GM12878 (cell line): ENCODE measurements around the gene SF3B6. TPM values are rescaled to one million over a fixed set of nuclear protein-coding genes. Genes with fewer than 3 reads are reported as not detected.

Experiments used
- ATAC-seq: fragments of 200-7000 bp; cut with Tn5 transposase; 3 replicates; pipeline ENCODE4 v1.9.1; 2020; ENCODE audit warnings: mild to moderate bottlenecking, moderate library complexity
- BruUV-seq: library from RNA; stranded (reverse); fragments of 400-500 nt; replicated peaks from 2 replicates; lab custom pipeline; 2021; lab: Mats Ljungman, UMichigan
- CTCF ChIA-PET: fragments of 300-600 bp; sonication (Branson Sonifier 250); formaldehyde crosslinking; extraction: SDS; loops from one replicate; lab custom pipeline; 2021; ENCODE audit warnings: inconsistent platforms; lab: Yijun Ruan, JAX
- POLR2A ChIA-PET: fragments of 350-600 bp; formaldehyde crosslinking; extraction: SDS; loops from one replicate; lab custom pipeline; 2021; ENCODE audit warnings: inconsistent platforms; lab: Charles Lee
- RAD21 ChIA-PET: fragments of 300-600 bp; sonication (Branson Sonifier 250); formaldehyde crosslinking; loops from one replicate; lab custom pipeline; 2023; ENCODE audit warnings: antibody characterized with exemption; ENCODE audit not compliant: unreplicated experiment; lab: Charles Lee
- SMC1A ChIA-PET: fragments of 300-600 bp; sonication (Branson Sonifier 250); formaldehyde crosslinking; loops from one replicate; lab custom pipeline; 2023; ENCODE audit not compliant: unreplicated experiment, uncharacterized antibody; lab: Charles Lee
- DNase-seq: peaks from one replicate; pipeline ENCODE4 v3.0.0-alpha.2; 2011; ENCODE audit warnings: low read depth, low spot score
- FAIRE-seq: peaks from 3 replicates; lab custom pipeline; 2011; peaks lifted over from hg19 to GRCh38; lab: Jason Lieb, UNC
- H2AFZ ChIP-seq: 2 replicates; pipeline ENCODE4 v1.6.0; 2011; ENCODE audit warnings: low read depth, low read length, control low read depth; ENCODE audit not compliant: control insufficient read depth
- H3K27ac ChIP-seq: 2 replicates; pipeline ENCODE4 v1.5.1; 2011; ENCODE audit warnings: control low read depth; ENCODE audit not compliant: control insufficient read depth, insufficient read depth
- H3K27me3 ChIP-seq, 2 experiments: replicated peaks in 1 of 2; 2 replicates each; pipeline versions ENCODE4 v1.6.0 to v1.6.1; 2011; ENCODE audit warnings: low read length in 1 of 2; ENCODE audit not compliant: control insufficient read depth in 2 of 2, insufficient read depth in 2 of 2
- H3K36me3 ChIP-seq, 2 experiments: 2 replicates each; pipeline ENCODE4 v1.5.1; 2011; ENCODE audit warnings: low read length in 1 of 2; ENCODE audit not compliant: control insufficient read depth in 2 of 2, insufficient read depth in 2 of 2
- H3K4me1 ChIP-seq: 2 replicates; pipeline ENCODE4 v1.6.1; 2011; ENCODE audit warnings: mild to moderate bottlenecking, low read length, moderate library complexity, mixed read lengths; ENCODE audit not compliant: control insufficient read depth, insufficient read depth
- H3K4me2 ChIP-seq: 2 replicates; pipeline ENCODE4 v1.6.0; 2011; ENCODE audit warnings: control low read depth; ENCODE audit not compliant: control insufficient read depth, insufficient read depth
- H3K4me3 ChIP-seq: fragments of 200-600 bp; sonication (generic); 2 replicates; pipeline ENCODE4 v1.5.1; 2016
- H3K79me2 ChIP-seq: 2 replicates; pipeline ENCODE4 v1.6.0; 2011; ENCODE audit warnings: low read length; ENCODE audit not compliant: control insufficient read depth, insufficient read depth
- H3K9ac ChIP-seq: 2 replicates; pipeline ENCODE4 v1.8.0; 2011; ENCODE audit warnings: low read length, control low read depth, mixed read lengths; ENCODE audit not compliant: control insufficient read depth, insufficient read depth
- H3K9me3 ChIP-seq: replicated peaks from 3 replicates; pipeline ENCODE4 v1.5.1; 2011; ENCODE audit warnings: mild to moderate bottlenecking, low read length; ENCODE audit not compliant: control insufficient read depth, insufficient read depth
- H4K20me1 ChIP-seq: 2 replicates; pipeline ENCODE4 v1.6.0; 2011; ENCODE audit not compliant: control insufficient read depth, insufficient read depth
- ETV6 ChIP-seq, 2 experiments: fragments of 450-650 bp in 1 of 2; IDR thresholded peaks in 1 of 2; conservative IDR thresholded peaks in 1 of 2; 2 replicates each; pipeline ENCODE4 v1.6.1; 2014; ENCODE audit warnings: antibody characterized with exemption in 1 of 2, borderline replicate concordance in 1 of 2, low read depth in 1 of 2, mild to moderate bottlenecking in 1 of 2, moderate library complexity in 1 of 2
- EZH2 ChIP-seq: IDR thresholded peaks from 2 replicates; pipeline ENCODE4 v1.6.1; 2012; ENCODE audit warnings: low read depth, mild to moderate bottlenecking, control low read depth, inconsistent platforms, low read length, borderline replicate concordance; ENCODE audit not compliant: control insufficient read depth
- KLF5 ChIP-seq: fragments of 450-650 bp; IDR thresholded peaks from 2 replicates; pipeline ENCODE4 v1.6.1; 2014; ENCODE audit warnings: mild to moderate bottlenecking; ENCODE audit not compliant: partially characterized antibody
- RELA ChIP-seq: fragments of 450-650 bp; IDR thresholded peaks from 2 replicates; pipeline ENCODE4 v1.8.0; 2014; ENCODE audit warnings: borderline replicate concordance; ENCODE audit not compliant: partially characterized antibody
- SMAD1 ChIP-seq: fragments of 450-650 bp; IDR thresholded peaks from 2 replicates; pipeline ENCODE4 v1.6.1; 2018; ENCODE audit warnings: mild to moderate bottlenecking, low read depth; ENCODE audit not compliant: partially characterized antibody
- SPI1 ChIP-seq: IDR thresholded peaks from 2 replicates; pipeline ENCODE4 v1.6.1; 2011; ENCODE audit warnings: low read depth, mild to moderate bottlenecking, low read length, moderate library complexity, borderline replicate concordance; ENCODE audit not compliant: insufficient read depth
- WGBS: methylation state at CpG from one replicate; pipeline ENCODE4 v1.1.6; 2016; ENCODE audit warnings: low lambda C conversion rate; ENCODE audit not compliant: insufficient replicate concordance, insufficient coverage; ENCODE audit errors: missing lambda C conversion rate; 5-methylcytosine and 5-hydroxymethylcytosine counted together
- in situ Hi-C: fragments of 300-500 bp; cut with MboI; formaldehyde crosslinking; loops from 9 replicates; pipeline ENCODE4 v1.14.3; 2018; ENCODE audit warnings: mixed read lengths
- intact Hi-C: fragments of 100-400 bp; cut with micrococcal nuclease; formaldehyde crosslinking; loops from one replicate; pipeline ENCODE4 v1.14.2; 2022; ENCODE audit not compliant: unreplicated experiment
- polyA plus RNA-seq, 11 experiments: library from polyadenylated mRNA; depleted of rRNA in 4 of 11; unstranded in 6 of 11; stranded (reverse) in 5 of 11; fragments of >200 nt; fragmentation: Nextera tagmentation in 4 of 11; fragmentation: Illumina TruSeq in 1 of 11; extraction: Ambion mirVana in 4 of 11; extraction: Trizol in 1 of 11; gene quantifications; 1 replicate in 1 of 11; 2 replicates in 10 of 11; pipeline versions ENCODE4 v1.2.1 to v1.2.3, GENCODE V29; 2011 to 2016; ENCODE audit warnings: inconsistent platforms in 2 of 11, missing spikeins in 2 of 11, low read depth in 1 of 11
- total RNA-seq, 4 experiments: library from RNA; depleted of rRNA in 3 of 4; stranded (reverse); fragments of >200 nt in 3 of 4; fragmentation: Illumina TruSeq in 1 of 4; extraction: Trizol in 1 of 4; gene quantifications; 2 replicates each; pipeline versions ENCODE4 v1.2.1 to v1.2.3, GENCODE V29; 2013 to 2021
- TF ChIP-seq, protein P1 (sequence below): IDR thresholded peaks from 2 replicates; pipeline ENCODE4 v1.6.1; 2012; ENCODE audit warnings: low read depth, low read length, improper control_type of control experiment
- TF ChIP-seq, protein P2 (sequence below): fragments of 450-650 bp; IDR thresholded peaks from 2 replicates; pipeline ENCODE4 v1.6.1; 2018; ENCODE audit warnings: borderline replicate concordance, mild to moderate bottlenecking; ENCODE audit not compliant: partially characterized antibody

SF3B6 gene
- total and polyA plus RNA-seq, 10 of the 15 experiments (the other 5 are each of a cell fraction or from before 2014, with no cell fraction given) = 118 to 584 (median 270) TPM

DNA sequence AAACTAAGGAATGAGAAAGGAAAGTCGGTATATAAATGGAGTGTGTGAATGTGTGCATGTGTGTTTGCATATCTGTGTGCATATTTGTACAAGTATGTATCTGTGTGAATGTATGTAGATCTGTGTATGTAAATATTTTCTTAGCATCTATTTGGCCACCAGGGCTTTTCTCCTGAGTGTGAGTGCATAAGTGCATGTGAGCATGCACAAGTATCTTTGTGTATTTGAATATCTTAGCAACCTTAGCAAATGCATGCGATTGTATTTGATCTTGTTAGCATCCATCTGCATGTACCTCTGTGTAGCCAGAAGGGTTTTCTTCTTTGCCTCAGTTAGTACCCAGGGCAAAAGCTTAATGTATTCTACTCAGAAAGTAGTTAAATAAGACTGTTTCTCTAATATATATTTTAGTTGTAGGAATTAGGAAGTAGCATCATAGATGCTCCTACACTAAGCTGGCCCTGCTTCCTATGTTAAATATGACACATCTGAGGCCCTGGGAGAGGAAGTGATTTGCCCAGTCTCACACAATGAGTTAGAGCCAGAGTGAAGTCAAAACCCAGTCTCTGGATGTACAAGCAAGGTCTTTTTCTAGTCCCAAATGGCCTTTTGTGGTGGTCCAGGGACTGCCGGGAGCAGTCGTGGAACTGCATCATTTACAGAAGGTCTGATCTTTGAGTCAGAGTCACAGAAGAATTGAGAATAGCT, 17.4 kb downstream of the SF3B6 start:
- ChIA-PET RAD21 (interaction anchor here (1.2 to 1.5 kb wide), 2 partner anchors 12 to 235 kb away, joined by 4 to 6 read pairs; partner anchors contain the start of gene WDCP), CTCF (interaction anchor here (1.9 to 4.4 kb wide), 3 partner anchors 10 to 233 kb away, joined by 7 to 52 read pairs (median 26); partner anchors contain the start of genes ATAD2B and FKBP1B), POLR2A (no interaction called here), SMC1A (interaction anchor here (0.7 to 3.3 kb wide), 2 partner anchors 132 to 340 kb away, joined by 3 to 15 read pairs; partner anchors contain the start of gene ATAD2B)
- intact Hi-C loops (no loop called here), in situ Hi-C loops (no loop called here)
- FAIRE-seq (no peak), ATAC-seq (peak; percentile 43), DNase-seq (no peak)
- Histone ChIP-seq H3K27me3 (no peaks in the 10 kb centered on the region), H3K4me2 (no peak overlapping the region), H3K9me3 (no peaks in the 10 kb centered on the region), H3K36me3 (no peaks in the 10 kb centered on the region), H3K79me2 (no peaks in the 10 kb centered on the region), H3K4me3 (no peak overlapping the region), H3K9ac (no peak overlapping the region), H4K20me1 (no peaks in the 10 kb centered on the region), H3K27ac (no peak overlapping the region), H2AFZ (no peak overlapping the region), H3K4me1 (peaks cover 4% of the 10 kb centered on the region; the same call in 1 of the 2 replicates)
- WGBS = 15% methylated on average over 4 of the region's 4 CpGs
- no TSS peak for BruUV-seq
- TF ChIP-seq, protein P1, sequence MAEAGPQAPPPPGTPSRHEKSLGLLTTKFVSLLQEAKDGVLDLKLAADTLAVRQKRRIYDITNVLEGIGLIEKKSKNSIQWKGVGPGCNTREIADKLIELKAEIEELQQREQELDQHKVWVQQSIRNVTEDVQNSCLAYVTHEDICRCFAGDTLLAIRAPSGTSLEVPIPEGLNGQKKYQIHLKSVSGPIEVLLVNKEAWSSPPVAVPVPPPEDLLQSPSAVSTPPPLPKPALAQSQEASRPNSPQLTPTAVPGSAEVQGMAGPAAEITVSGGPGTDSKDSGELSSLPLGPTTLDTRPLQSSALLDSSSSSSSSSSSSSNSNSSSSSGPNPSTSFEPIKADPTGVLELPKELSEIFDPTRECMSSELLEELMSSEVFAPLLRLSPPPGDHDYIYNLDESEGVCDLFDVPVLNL = no peak
- TF ChIP-seq, protein P2, sequence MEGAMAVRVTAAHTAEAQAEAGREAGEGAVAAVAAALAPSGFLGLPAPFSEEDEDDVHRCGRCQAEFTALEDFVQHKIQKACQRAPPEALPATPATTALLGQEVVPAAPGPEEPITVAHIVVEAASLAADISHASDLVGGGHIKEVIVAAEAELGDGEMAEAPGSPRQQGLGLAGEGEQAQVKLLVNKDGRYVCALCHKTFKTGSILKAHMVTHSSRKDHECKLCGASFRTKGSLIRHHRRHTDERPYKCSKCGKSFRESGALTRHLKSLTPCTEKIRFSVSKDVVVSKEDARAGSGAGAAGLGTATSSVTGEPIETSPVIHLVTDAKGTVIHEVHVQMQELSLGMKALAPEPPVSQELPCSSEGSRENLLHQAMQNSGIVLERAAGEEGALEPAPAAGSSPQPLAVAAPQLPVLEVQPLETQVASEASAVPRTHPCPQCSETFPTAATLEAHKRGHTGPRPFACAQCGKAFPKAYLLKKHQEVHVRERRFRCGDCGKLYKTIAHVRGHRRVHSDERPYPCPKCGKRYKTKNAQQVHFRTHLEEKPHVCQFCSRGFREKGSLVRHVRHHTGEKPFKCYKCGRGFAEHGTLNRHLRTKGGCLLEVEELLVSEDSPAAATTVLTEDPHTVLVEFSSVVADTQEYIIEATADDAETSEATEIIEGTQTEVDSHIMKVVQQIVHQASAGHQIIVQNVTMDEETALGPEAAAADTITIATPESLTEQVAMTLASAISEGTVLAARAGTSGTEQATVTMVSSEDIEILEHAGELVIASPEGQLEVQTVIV = no peak
- no peak for TF ChIP-seq KLF5
- no peak for TF ChIP-seq EZH2
- TF ChIP-seq ETV6 (conservative IDR thresholded peaks at IDR 0.05 in 1 of 2, IDR thresholded peaks at IDR 0.05 in 1 of 2; ENCODE audit: borderline replicate concordance in 1 of 2, low read depth in 1 of 2) = no peak
- no peak for TF ChIP-seq SMAD1
- no peak for TF ChIP-seq RELA
- TF ChIP-seq SPI1 = peak; percentile 48; the same call in 1 of the 2 replicates
